HUES6 (cell line): ENCODE data around the gene ASPRV1.

ENCODE experiments used
- H3K27ac ChIP-seq: 2 replicates; pipeline ENCODE4 v1.7.0; 2013; ENCODE audit warnings: low read depth, mild to moderate bottlenecking, low read length, inconsistent platforms
- H3K27me3 ChIP-seq: 2 replicates; pipeline ENCODE4 v1.6.1; 2013; ENCODE audit warnings: low read length; ENCODE audit not compliant: control insufficient read depth, insufficient read depth
- H3K36me3 ChIP-seq: 2 replicates; pipeline ENCODE4 v1.6.1; 2013; ENCODE audit warnings: low read length; ENCODE audit not compliant: control insufficient read depth, insufficient read depth
- H3K4me1 ChIP-seq: 2 replicates; pipeline ENCODE4 v1.6.1; 2013; ENCODE audit warnings: low read length; ENCODE audit not compliant: control insufficient read depth, insufficient read depth
- H3K4me3 ChIP-seq: 2 replicates; pipeline ENCODE4 v1.5.1; 2013; ENCODE audit warnings: low read depth, low read length
- H3K9ac ChIP-seq: one replicate; pipeline ENCODE4 v1.6.1; 2013; ENCODE audit warnings: mild to moderate bottlenecking, low read length
- H3K9me3 ChIP-seq: 2 replicates; pipeline ENCODE4 v1.6.1; 2013; ENCODE audit warnings: low read depth, low read length; ENCODE audit not compliant: control insufficient read depth, insufficient read depth

The ASPRV1 gene

DNA sequence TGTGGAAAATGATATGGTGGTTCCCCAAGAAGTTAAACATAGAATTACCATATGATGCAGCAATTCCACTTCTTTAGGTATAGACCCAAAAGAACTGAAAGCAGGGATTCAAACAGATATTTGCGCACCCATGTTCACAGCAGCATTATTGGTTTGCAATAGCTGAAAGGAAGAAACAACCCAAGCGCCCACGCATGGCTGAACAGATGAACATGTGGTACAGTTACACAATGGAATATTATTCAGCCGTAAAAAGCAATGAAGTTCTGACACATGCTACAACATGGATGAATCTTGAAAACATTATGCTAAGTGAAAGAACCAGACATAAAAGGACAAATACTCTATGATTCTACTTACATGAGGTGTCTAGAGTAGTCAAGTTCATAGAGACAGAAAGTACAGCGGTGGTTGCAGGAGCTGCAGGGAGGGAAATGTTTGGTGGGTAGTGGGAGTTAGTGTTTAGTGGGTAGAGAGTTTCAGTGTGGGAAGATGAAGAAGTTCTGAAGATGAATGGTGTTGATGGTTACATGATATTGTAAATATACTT lies 26.7 kb upstream of the ASPRV1 start:
- H3K36me3 ChIP-seq = no peaks in the 10 kb centered on the region
- H3K27me3 ChIP-seq = no peaks in the 10 kb centered on the region
- H3K9ac ChIP-seq = no peak overlapping the region
- peaks cover 8% of the 10 kb centered on the region; the same call in 1 of the 2 replicates for H3K4me1 ChIP-seq
- H3K27ac ChIP-seq = no peak overlapping the region
- no peaks in the 10 kb centered on the region for H3K9me3 ChIP-seq
- H3K4me3 ChIP-seq = no peak overlapping the region

GRCh38 chr2:69986691-69987090 lies 25.3 kb upstream of the ASPRV1 start:
- Histone ChIP-seq H3K4me1 (no peaks in the 10 kb centered on the region), H3K4me3 (no peak overlapping the region), H3K27me3 (no peaks in the 10 kb centered on the region), H3K27ac (no peak overlapping the region), H3K9me3 (no peaks in the 10 kb centered on the region), H3K36me3 (no peaks in the 10 kb centered on the region), H3K9ac (no peak overlapping the region)

- no peaks in the 10 kb centered on the region for H3K36me3 ChIP-seq
- no peaks in the 10 kb centered on the region for H3K4me1 ChIP-seq
- H3K27ac ChIP-seq = no peak overlapping the region
- no peaks in the 10 kb centered on the region for H3K9me3 ChIP-seq
- H3K9ac ChIP-seq = no peak overlapping the region
- no peak overlapping the region for H3K4me3 ChIP-seq
- no peaks in the 10 kb centered on the region for H3K27me3 ChIP-seq
Observed at GRCh38 chr2:69985688-69986087, 24.3 kb upstream of the ASPRV1 start.

- Histone ChIP-seq H3K36me3 (no peaks in the 10 kb centered on the region), H3K27ac (no peak overlapping the region), H3K9me3 (no peaks in the 10 kb centered on the region), H3K4me3 (no peak overlapping the region), H3K4me1 (no peaks in the 10 kb centered on the region), H3K9ac (no peak overlapping the region), H3K27me3 (no peaks in the 10 kb centered on the region)
Observed at GRCh38 chr2:69985216-69985615, 23.8 kb upstream of the ASPRV1 start.

DNA sequence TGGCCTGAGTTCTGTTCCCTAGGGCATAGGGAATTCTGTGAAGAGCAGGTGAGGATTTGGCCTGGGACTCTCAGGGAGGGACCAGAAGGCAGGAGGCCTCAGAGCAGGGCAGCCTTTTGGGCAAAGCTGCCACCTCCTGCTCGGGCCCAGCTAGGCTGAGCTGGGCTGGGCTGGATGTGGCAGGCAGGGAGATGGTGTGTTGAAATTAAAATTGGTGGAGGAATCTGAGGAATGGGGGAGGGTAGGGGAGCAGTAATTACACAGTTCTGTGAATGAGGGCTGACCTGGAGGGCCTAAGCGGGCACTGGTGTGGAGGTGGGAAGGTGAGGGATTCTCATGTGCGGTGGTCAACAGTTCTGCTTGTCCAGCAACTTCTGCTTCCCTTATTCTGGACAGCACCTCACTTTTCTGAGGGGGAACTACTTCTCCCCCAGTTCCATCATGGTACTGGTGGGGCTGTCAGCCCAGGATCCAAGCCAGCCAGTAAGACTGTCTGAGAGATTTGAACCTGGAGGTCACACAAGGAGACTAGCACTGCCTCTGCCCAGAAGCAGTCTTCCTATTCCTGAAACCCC lies 22.0 kb upstream of the ASPRV1 start:
- Histone ChIP-seq H3K27ac (no peak overlapping the region), H3K9ac (no peak overlapping the region), H3K9me3 (no peaks in the 10 kb centered on the region), H3K4me1 (peaks cover under 1% of the 10 kb centered on the region; the same call in 1 of the 2 replicates), H3K36me3 (no peaks in the 10 kb centered on the region), H3K27me3 (no peaks in the 10 kb centered on the region), H3K4me3 (no peak overlapping the region)

DNA sequence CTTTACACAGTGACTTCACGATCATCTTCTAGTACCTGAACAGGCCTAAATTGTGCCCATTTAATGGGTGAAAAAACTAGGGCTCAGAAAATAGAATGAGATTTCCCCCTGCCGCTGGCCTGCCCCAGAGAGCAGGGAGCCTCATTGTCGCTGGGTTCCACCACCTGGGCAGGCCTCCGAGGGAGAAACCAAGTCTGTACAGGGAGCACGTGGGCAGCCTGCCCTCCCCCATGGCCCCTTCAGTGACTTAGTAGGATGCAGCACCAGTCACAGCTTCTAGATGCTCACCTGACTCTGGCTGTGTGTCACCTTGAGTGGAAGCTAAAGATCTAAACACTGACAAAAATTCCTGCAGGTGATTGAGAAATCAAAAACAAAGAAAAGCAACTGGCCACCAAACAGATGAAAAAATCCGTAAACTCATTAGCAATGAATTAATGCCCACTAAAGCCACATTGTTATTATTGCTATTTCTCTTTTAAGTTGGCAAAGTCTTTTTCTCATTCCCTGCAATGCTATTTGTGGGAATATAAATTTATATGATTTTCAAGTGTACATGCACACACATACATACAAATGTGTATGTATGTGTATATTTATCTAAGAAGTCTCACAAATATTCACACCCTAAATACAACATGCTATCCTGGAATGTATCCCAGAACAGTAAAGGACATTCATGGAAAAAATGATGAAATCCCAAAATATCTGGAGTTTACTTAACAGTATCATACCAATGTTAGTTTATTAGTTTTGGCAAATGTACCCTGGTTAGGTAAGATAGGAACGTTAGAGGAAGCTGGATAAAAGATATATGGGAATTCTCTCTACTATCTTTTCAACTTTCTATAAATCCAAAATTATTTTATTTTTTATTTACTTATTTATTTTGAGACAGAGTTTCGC lies 18.7 kb upstream of the ASPRV1 start:
- no peak overlapping the region for H3K9ac ChIP-seq
- no peak overlapping the region for H3K4me3 ChIP-seq
- H3K9me3 ChIP-seq = no peaks in the 10 kb centered on the region
- peaks cover 4% of the 10 kb centered on the region for H3K4me1 ChIP-seq
- H3K27ac ChIP-seq = no peak overlapping the region
- no peaks in the 10 kb centered on the region for H3K36me3 ChIP-seq
- no peaks in the 10 kb centered on the region; the same call in 1 of the 2 replicates for H3K27me3 ChIP-seq

GRCh38 chr2:69977906-69978482 lies 16.6 kb upstream of the ASPRV1 start:
- no peaks in the 10 kb centered on the region for H3K9me3 ChIP-seq
- H3K36me3 ChIP-seq = no peaks in the 10 kb centered on the region
- H3K27me3 ChIP-seq = no peaks in the 10 kb centered on the region; the same call in 1 of the 2 replicates
- no peak overlapping the region for H3K27ac ChIP-seq
- H3K4me1 ChIP-seq = peaks cover 4% of the 10 kb centered on the region
- H3K9ac ChIP-seq = no peak overlapping the region
- H3K4me3 ChIP-seq = no peak overlapping the region

DNA sequence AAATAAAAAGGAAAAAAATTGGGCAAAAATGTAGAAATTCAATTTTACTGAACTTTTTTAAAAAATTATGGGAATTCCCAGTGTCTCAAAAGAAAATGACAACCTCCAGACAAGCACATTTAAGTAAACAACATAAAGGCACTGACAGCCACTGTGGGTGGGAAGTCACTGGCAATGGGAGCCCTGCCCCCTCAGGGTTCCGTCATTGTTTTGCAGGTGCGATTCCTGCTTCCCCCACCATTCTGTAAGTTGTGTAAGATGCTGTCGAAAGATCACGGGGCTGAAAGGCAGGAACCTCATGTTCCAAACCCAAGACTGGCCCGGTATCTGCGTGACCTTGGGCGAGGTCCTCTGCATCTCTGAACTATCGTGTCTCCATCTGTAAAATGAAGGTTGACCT lies 15.8 kb upstream of the ASPRV1 start:
- Histone ChIP-seq H3K4me3 (no peak overlapping the region), H3K4me1 (peaks cover 4% of the 10 kb centered on the region), H3K36me3 (no peaks in the 10 kb centered on the region), H3K9me3 (no peaks in the 10 kb centered on the region), H3K27ac (no peak overlapping the region), H3K27me3 (no peaks in the 10 kb centered on the region; the same call in 1 of the 2 replicates), H3K9ac (no peak overlapping the region)

- Histone ChIP-seq H3K9me3 (no peaks in the 10 kb centered on the region), H3K4me3 (no peak overlapping the region), H3K27me3 (no peaks in the 10 kb centered on the region; the same call in 1 of the 2 replicates), H3K36me3 (no peaks in the 10 kb centered on the region), H3K4me1 (peaks cover 4% of the 10 kb centered on the region), H3K27ac (no peak overlapping the region), H3K9ac (no peak overlapping the region)
Observed at GRCh38 chr2:69975853-69976462, 14.5 kb upstream of the ASPRV1 start.

DNA sequence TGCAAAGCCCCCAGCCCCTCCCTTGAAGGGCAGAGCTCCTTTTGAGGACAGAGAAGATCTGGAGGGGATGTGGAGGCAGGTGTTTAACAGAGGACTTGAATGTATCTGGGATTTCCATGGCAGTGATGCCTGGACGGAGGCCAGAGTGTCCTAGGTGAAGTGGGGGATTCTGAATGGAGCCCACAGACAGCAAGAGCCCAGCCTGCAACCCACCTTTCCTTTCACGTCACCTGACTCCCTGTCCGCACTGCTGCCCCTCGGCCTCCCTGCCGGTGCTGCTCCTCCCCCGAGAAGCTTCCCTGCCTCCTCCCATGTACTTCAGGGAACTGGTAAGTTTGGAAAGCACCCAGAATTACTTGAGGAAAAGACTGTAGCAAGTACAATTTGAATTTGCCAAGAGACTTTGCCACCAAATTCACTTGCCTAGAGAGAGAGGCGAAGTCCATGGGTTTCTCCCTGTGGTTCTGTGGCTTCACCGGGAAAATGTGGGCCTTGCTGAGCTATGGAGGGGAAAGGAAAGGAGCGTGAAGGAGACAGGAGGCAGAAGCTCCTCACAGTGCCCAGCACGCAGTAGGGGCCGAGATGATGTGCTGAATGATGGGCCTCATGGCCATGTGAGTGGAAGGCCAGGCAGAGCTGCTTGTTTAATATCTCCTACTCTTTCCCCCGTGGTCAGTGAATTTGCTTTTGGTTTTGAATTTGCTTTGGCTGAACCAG lies 13.9 kb upstream of the ASPRV1 start:
- no peak overlapping the region for H3K4me3 ChIP-seq
- H3K27me3 ChIP-seq = no peaks in the 10 kb centered on the region; the same call in 1 of the 2 replicates
- no peaks in the 10 kb centered on the region for H3K36me3 ChIP-seq
- H3K4me1 ChIP-seq = peaks cover 4% of the 10 kb centered on the region
- H3K9me3 ChIP-seq = no peaks in the 10 kb centered on the region
- H3K27ac ChIP-seq = no peak overlapping the region
- H3K9ac ChIP-seq = no peak overlapping the region
